ENCODE measurements around the gene TMEM270. TPM values are rescaled to one million over a fixed set of nuclear protein-coding genes. Genes with fewer than 3 reads are reported as not detected.
"Not testable (repeated sequence)": the region's sequence is repeated elsewhere in the genome, so short reads cannot be mapped to it uniquely, and the experiment has no call there.

TMEM270 gene
- total RNA-seq, 6 donors from 2014 or later = not detected

- peak overlapping the region; percentile 12 to 63 (median 54) for H3K4me3 ChIP-seq
- DNase-seq = peak; percentile 72 to 90
- no peaks in the 10 kb centered on the region for H3K36me3 ChIP-seq
- 42 to 53% methylated on average over 14 to 16 of the region's 16 CpGs for WGBS, 2 donors
- TF ChIP-seq POLR2AphosphoS5 (IDR thresholded peaks at IDR 0.05) = peak; percentile 66 to 82
- no peak for TF ChIP-seq CTCF (IDR thresholded peaks at IDR 0.05)
- TF ChIP-seq EP300 (IDR thresholded peaks at IDR 0.05) = peak in 1 of 4 donors; percentile 63
- peak in 3 of 4 donors; percentile 60 to 87 (median 69) for TF ChIP-seq POLR2A (IDR thresholded peaks at IDR 0.05)
- H3K27ac ChIP-seq = peak overlapping the region; percentile 80 to 90 (median 88)
- H3K4me1 ChIP-seq = peaks cover 29 to 51% (median 34%) of the 10 kb centered on the region in 4 donors
- ATAC-seq (ENCODE audit: low FRiP score in 2 of 2) = peak; percentile 47 to 80
- H3K9me3 ChIP-seq = no peaks in the 10 kb centered on the region
- no peaks in the 10 kb centered on the region for H3K27me3 ChIP-seq
Observed at GRCh38 chr7:73831834-73832651, 28.9 kb upstream of the TMEM270 start.

GRCh38 chr7:73832806-73833205, 28.2 kb upstream of the TMEM270 start:
- 52 to 54% methylated on average over 13 of the region's 13 CpGs for WGBS, 2 donors
- Histone ChIP-seq H3K27me3 (no peaks in the 10 kb centered on the region), H3K9me3 (no peaks in the 10 kb centered on the region), H3K4me3 (peak overlapping the region in 3 of 4 donors; percentile 51 to 63 (median 58)), H3K27ac (peak overlapping the region; percentile 80 to 90 (median 88)), H3K36me3 (no peaks in the 10 kb centered on the region), H3K4me1 (peaks cover 21 to 47% (median 26%) of the 10 kb centered on the region in 4 donors)
- no peak for TF ChIP-seq POLR2AphosphoS5 (IDR thresholded peaks at IDR 0.05)
- TF ChIP-seq CTCF (IDR thresholded peaks at IDR 0.05) = no peak
- no peak for TF ChIP-seq EP300 (IDR thresholded peaks at IDR 0.05)
- no peak for TF ChIP-seq POLR2A (IDR thresholded peaks at IDR 0.05)
- DNase-seq (no peak), ATAC-seq (ENCODE audit: low FRiP score in 2 of 2) (no peak)

- peaks cover 15 to 41% (median 20%) of the 10 kb centered on the region in 4 donors for H3K4me1 ChIP-seq
- peak in 1 of 2 donors; percentile 73 for DNase-seq
- no peaks in the 10 kb centered on the region for H3K9me3 ChIP-seq
- H3K27ac ChIP-seq = peak overlapping the region; percentile 80 to 90 (median 88)
- no peak for ATAC-seq (ENCODE audit: low FRiP score in 2 of 2)
- H3K27me3 ChIP-seq = no peaks in the 10 kb centered on the region
- peak overlapping the region in 3 of 4 donors; percentile 51 to 63 (median 58) for H3K4me3 ChIP-seq
- peak; percentile 3 to 17 for TF ChIP-seq POLR2AphosphoS5 (IDR thresholded peaks at IDR 0.05)
- TF ChIP-seq POLR2A (IDR thresholded peaks at IDR 0.05) = peak in 1 of 4 donors; percentile 42
- no peak for TF ChIP-seq EP300 (IDR thresholded peaks at IDR 0.05)
- WGBS, 2 donors = 46 to 62% methylated on average over 13 of the region's 13 CpGs
- no peaks in the 10 kb centered on the region for H3K36me3 ChIP-seq
Observed at GRCh38 chr7:73833251-73833919, 27.6 kb upstream of the TMEM270 start.

- no peaks in the 10 kb centered on the region for H3K9me3 ChIP-seq
- H3K4me3 ChIP-seq = no peak overlapping the region
- H3K36me3 ChIP-seq = no peaks in the 10 kb centered on the region
- 94 to 100% methylated on average over 3 to 11 of the region's 11 CpGs for WGBS, 2 donors
- ATAC-seq (ENCODE audit: low FRiP score in 2 of 2) = no peak
- no peaks in the 10 kb centered on the region for H3K27me3 ChIP-seq
- no peak for TF ChIP-seq POLR2A (IDR thresholded peaks at IDR 0.05)
- no peak for TF ChIP-seq POLR2AphosphoS5 (IDR thresholded peaks at IDR 0.05)
- TF ChIP-seq EP300 (IDR thresholded peaks at IDR 0.05) = no peak
- no peak for TF ChIP-seq CTCF (IDR thresholded peaks at IDR 0.05)
- H3K4me1 ChIP-seq = peaks cover 4 to 28% (median 7%) of the 10 kb centered on the region in 4 donors
- no peak for DNase-seq
- H3K27ac ChIP-seq = no peak overlapping the region
Observed at GRCh38 chr7:73834626-73835191, 26.2 kb upstream of the TMEM270 start.

- H3K4me1 ChIP-seq = peaks cover 5 to 22% (median 9%) of the 10 kb centered on the region in 4 donors
- not testable (repeated sequence) for H3K4me3 ChIP-seq; ATAC-seq (ENCODE audit: low FRiP score in 2 of 2); H3K27me3 ChIP-seq; H3K36me3 ChIP-seq; DNase-seq; H3K9me3 ChIP-seq; H3K27ac ChIP-seq
Observed at GRCh38 chr7:73837167-73837566, 23.8 kb upstream of the TMEM270 start.
